ENCODE data around the gene NEU1.
"Not testable (repeated sequence)": the region's sequence is repeated elsewhere in the genome, so short reads cannot be mapped to it uniquely, and the experiment has no call there.

The NEU1 gene

GRCh38 chr6:31875877-31876276 is 13.3 kb upstream of the NEU1 start:
- no peak for DNase-seq (ENCODE audit: extremely low read depth in 1 of 2, low read depth in 1 of 2)

GRCh38 chr6:31874836-31875572 is 12.4 kb upstream of the NEU1 start:
- no peak for DNase-seq (ENCODE audit: extremely low read depth in 1 of 2, low read depth in 1 of 2)

GRCh38 chr6:31874084-31874670 is 11.6 kb upstream of the NEU1 start:
- no peak for DNase-seq (ENCODE audit: extremely low read depth in 1 of 2, low read depth in 1 of 2)

GRCh38 chr6:31871046-31871659 is 8.5 kb upstream of the NEU1 start:
- DNase-seq (ENCODE audit: extremely low read depth in 1 of 2, low read depth in 1 of 2), result no peak

GRCh38 chr6:31870385-31870921 is 7.8 kb upstream of the NEU1 start:
- DNase-seq (ENCODE audit: extremely low read depth in 1 of 2, low read depth in 1 of 2), result no peak

- DNase-seq (ENCODE audit: extremely low read depth in 1 of 2, low read depth in 1 of 2), result no peak
Observed at GRCh38 chr6:31869343-31869742, 6.7 kb upstream of the NEU1 start.

GRCh38 chr6:31868658-31868971 is 6.0 kb upstream of the NEU1 start:
- not testable (repeated sequence) for DNase-seq (ENCODE audit: extremely low read depth in 1 of 2, low read depth in 1 of 2)

GRCh38 chr6:31865205-31866118 is 2.8 kb upstream of the NEU1 start:
- no peak for DNase-seq (ENCODE audit: extremely low read depth in 1 of 2, low read depth in 1 of 2)

GRCh38 chr6:31864818-31865204 is 2.2 kb upstream of the NEU1 start:
- no peak for DNase-seq (ENCODE audit: extremely low read depth in 1 of 2, low read depth in 1 of 2)

GRCh38 chr6:31864123-31864562 is 1.5 kb upstream of the NEU1 start:
- not testable (repeated sequence) for DNase-seq (ENCODE audit: extremely low read depth in 1 of 2, low read depth in 1 of 2)

GRCh38 chr6:31861919-31862343 is 690 bp downstream of the NEU1 start:
- no peak for DNase-seq (ENCODE audit: extremely low read depth in 1 of 2, low read depth in 1 of 2)

GRCh38 chr6:31861150-31861549 is 1.5 kb downstream of the NEU1 start:
- DNase-seq (ENCODE audit: extremely low read depth in 1 of 2, low read depth in 1 of 2), result no peak

GRCh38 chr6:31860349-31860748 is 2.3 kb downstream of the NEU1 start:
- DNase-seq (ENCODE audit: extremely low read depth in 1 of 2, low read depth in 1 of 2), result no peak

- no peak for DNase-seq (ENCODE audit: extremely low read depth in 1 of 2, low read depth in 1 of 2)
Observed at GRCh38 chr6:31859923-31860322, 2.7 kb downstream of the NEU1 start.

- no peak for DNase-seq (ENCODE audit: extremely low read depth in 1 of 2, low read depth in 1 of 2)
Observed at GRCh38 chr6:31858707-31859106, 3.9 kb downstream of the NEU1 start.

- DNase-seq (ENCODE audit: extremely low read depth in 1 of 2, low read depth in 1 of 2), result not testable (repeated sequence)
Observed at GRCh38 chr6:31857774-31858173, 4.8 kb downstream of the NEU1 start.

GRCh38 chr6:31851980-31852718 is 10.5 kb downstream of the NEU1 start:
- DNase-seq (ENCODE audit: extremely low read depth in 1 of 2, low read depth in 1 of 2), result not testable (repeated sequence)

- no peak for DNase-seq (ENCODE audit: extremely low read depth in 1 of 2, low read depth in 1 of 2)
Observed at GRCh38 chr6:31851485-31851832, 11.2 kb downstream of the NEU1 start.

- DNase-seq (ENCODE audit: extremely low read depth in 1 of 2, low read depth in 1 of 2), result no peak
Observed at GRCh38 chr6:31850765-31851484, 11.7 kb downstream of the NEU1 start.

Measured in stimulated activated CD8-positive, alpha-beta memory T cell treated with anti-CD3 and anti-CD28 coated beads, Interleukin-7, amount 100 ng/mL, for 48 hours (primary cell).